Spleen (tissue), 7 donors: Measurements from ENCODE around the gene SLC34A3.

ENCODE experiments used
- POLR2A ChIP-seq, 3 donors: fragments of 450-650 bp; IDR thresholded peaks; one replicate each; pipeline ENCODE4 v1.5.1; 2017; ENCODE audit warnings: antibody characterized with exemption in 3 of 3, mild to moderate bottlenecking in 1 of 3
- TF ChIP-seq, protein P1 (sequence below), 11 experiments: fragments of 200-600 bp in 7 of 11; fragments of 450-650 bp in 4 of 11; sonication (generic) in 4 of 11; IDR thresholded peaks in 8 of 11; conservative IDR thresholded peaks in 3 of 11; 1 replicate in 7 of 11; 2 replicates in 4 of 11; pipeline versions ENCODE4 v1.4.0 to v1.8.0; 2016 to 2021; ENCODE audit warnings: antibody characterized with exemption in 11 of 11, inconsistent platforms in 4 of 11, mild to moderate bottlenecking in 1 of 11
- donor health status: DM: no; HTN: no; CAD: no; lungs with moderate emphysema.
- donor health status: DM: no; HTN: no; CAD: no.
- donor health status: DM: no; HTN: no; CAD: no.

DNA sequence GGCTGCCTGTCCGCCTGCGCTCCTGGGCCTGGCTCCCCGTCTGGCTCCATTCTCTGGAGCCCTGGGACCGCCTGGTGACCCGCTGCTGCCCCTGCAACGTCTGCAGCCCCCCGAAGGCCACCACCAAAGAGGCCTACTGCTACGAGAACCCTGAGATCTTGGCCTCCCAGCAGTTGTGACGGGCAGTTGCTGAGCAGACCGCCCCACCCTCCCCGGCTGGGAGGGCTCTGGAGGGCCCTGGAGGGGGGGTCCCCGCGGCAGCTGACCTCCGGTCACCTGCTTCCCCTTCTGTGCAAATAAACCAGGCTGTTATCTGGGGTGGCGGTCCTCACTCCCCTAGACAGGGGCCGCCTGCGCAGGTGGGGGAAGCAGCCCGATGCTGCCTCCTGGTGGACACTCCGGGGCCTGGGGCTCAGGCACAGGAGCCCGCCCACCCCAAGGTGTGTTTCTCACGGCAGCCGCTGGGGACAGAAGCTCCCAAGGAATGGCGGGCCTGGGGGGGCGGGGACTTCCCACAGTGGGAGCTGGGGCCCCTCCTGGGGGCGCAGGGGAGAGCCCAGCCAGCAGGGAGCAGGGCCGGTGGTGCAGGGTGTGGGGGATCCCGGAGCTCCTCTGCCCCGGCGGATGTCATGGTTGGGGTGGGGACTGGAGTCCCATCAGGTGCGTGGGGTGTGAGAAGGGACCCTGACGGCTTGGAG, 5.7 kb downstream of the SLC34A3 start:
- no peak for TF ChIP-seq POLR2A (IDR thresholded peaks at IDR 0.05)
- TF ChIP-seq, protein P1, sequence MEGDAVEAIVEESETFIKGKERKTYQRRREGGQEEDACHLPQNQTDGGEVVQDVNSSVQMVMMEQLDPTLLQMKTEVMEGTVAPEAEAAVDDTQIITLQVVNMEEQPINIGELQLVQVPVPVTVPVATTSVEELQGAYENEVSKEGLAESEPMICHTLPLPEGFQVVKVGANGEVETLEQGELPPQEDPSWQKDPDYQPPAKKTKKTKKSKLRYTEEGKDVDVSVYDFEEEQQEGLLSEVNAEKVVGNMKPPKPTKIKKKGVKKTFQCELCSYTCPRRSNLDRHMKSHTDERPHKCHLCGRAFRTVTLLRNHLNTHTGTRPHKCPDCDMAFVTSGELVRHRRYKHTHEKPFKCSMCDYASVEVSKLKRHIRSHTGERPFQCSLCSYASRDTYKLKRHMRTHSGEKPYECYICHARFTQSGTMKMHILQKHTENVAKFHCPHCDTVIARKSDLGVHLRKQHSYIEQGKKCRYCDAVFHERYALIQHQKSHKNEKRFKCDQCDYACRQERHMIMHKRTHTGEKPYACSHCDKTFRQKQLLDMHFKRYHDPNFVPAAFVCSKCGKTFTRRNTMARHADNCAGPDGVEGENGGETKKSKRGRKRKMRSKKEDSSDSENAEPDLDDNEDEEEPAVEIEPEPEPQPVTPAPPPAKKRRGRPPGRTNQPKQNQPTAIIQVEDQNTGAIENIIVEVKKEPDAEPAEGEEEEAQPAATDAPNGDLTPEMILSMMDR (IDR thresholded peaks at IDR 0.05 in 8 of 11, conservative IDR thresholded peaks at IDR 0.05 in 3 of 11) = peak; percentile 98 to 100 (median 100)
